ENCODE measurements around the gene ACOX2.
A peak's percentile ranks its signal among the peaks of the same experiment; 100 is the strongest.

DNA sequence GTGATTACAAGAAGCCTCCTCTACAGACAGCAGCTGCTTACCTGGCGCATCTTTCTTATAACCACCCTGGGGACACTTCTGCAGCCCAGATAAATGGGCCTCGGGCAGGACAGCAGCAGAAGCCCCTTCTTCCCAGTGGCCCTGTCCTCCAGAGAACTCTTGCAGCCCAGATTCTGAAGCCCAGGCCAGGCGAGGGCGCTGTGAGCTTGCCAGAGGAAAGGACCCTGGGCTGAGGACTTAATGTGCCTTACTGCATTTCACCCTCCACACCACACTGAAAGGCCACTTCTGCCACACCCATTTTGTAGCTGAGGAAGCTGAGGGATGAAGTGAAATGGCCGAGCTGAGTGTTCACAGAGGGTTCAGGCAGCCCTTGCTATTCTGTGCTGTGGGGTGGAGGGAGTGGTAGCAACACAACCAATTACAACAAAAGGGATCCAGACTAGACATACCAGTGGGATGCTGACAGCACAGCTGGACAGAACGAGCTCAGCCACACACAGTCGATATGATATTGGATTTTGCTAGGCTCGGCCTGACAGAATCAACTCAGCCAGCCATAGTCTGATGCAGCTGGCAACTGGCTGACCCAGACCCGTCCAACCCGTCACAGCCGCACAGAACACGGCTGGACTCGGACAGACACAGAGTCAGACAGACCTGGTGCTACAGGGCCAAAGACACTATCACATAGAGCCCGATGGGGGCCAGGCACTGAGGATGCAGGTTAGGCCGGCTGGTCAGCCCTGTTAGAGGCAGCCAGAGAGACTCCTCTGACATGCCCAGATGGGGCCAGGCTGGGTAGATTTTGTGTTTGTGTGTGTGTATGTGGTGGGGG lies 7.3 kb downstream of the ACOX2 start:
- TF ChIP-seq, protein P1, sequence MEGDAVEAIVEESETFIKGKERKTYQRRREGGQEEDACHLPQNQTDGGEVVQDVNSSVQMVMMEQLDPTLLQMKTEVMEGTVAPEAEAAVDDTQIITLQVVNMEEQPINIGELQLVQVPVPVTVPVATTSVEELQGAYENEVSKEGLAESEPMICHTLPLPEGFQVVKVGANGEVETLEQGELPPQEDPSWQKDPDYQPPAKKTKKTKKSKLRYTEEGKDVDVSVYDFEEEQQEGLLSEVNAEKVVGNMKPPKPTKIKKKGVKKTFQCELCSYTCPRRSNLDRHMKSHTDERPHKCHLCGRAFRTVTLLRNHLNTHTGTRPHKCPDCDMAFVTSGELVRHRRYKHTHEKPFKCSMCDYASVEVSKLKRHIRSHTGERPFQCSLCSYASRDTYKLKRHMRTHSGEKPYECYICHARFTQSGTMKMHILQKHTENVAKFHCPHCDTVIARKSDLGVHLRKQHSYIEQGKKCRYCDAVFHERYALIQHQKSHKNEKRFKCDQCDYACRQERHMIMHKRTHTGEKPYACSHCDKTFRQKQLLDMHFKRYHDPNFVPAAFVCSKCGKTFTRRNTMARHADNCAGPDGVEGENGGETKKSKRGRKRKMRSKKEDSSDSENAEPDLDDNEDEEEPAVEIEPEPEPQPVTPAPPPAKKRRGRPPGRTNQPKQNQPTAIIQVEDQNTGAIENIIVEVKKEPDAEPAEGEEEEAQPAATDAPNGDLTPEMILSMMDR (IDR thresholded peaks at IDR 0.05; ENCODE audit: low read depth, low read length, missing input control), result no peak
- TF ChIP-seq SP1 (IDR thresholded peaks at IDR 0.05) (no peak), TAF1 (conservative IDR thresholded peaks at IDR 0.05) (no peak), YY1 (IDR thresholded peaks at IDR 0.05) (no peak), GABPA (IDR thresholded peaks at IDR 0.05 in 1 of 2, conservative IDR thresholded peaks at IDR 0.05 in 1 of 2) (no peak), RAD21 (IDR thresholded peaks at IDR 0.05) (peak; percentile 22 to 32), EGR1 (IDR thresholded peaks at IDR 0.05; ENCODE audit: low read depth in 2 of 2) (no peak), FOXA2 (IDR thresholded peaks at IDR 0.05) (no peak), FOXA1 (IDR thresholded peaks at IDR 0.05) (no peak), JUND (IDR thresholded peaks at IDR 0.05) (no peak), NR2F2 (IDR thresholded peaks at IDR 0.05) (no peak)
- TF ChIP-seq, protein P2, sequence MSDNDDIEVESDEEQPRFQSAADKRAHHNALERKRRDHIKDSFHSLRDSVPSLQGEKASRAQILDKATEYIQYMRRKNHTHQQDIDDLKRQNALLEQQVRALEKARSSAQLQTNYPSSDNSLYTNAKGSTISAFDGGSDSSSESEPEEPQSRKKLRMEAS (IDR thresholded peaks at IDR 0.05), result no peak
- TF ChIP-seq, protein P3, sequence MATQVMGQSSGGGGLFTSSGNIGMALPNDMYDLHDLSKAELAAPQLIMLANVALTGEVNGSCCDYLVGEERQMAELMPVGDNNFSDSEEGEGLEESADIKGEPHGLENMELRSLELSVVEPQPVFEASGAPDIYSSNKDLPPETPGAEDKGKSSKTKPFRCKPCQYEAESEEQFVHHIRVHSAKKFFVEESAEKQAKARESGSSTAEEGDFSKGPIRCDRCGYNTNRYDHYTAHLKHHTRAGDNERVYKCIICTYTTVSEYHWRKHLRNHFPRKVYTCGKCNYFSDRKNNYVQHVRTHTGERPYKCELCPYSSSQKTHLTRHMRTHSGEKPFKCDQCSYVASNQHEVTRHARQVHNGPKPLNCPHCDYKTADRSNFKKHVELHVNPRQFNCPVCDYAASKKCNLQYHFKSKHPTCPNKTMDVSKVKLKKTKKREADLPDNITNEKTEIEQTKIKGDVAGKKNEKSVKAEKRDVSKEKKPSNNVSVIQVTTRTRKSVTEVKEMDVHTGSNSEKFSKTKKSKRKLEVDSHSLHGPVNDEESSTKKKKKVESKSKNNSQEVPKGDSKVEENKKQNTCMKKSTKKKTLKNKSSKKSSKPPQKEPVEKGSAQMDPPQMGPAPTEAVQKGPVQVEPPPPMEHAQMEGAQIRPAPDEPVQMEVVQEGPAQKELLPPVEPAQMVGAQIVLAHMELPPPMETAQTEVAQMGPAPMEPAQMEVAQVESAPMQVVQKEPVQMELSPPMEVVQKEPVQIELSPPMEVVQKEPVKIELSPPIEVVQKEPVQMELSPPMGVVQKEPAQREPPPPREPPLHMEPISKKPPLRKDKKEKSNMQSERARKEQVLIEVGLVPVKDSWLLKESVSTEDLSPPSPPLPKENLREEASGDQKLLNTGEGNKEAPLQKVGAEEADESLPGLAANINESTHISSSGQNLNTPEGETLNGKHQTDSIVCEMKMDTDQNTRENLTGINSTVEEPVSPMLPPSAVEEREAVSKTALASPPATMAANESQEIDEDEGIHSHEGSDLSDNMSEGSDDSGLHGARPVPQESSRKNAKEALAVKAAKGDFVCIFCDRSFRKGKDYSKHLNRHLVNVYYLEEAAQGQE (IDR thresholded peaks at IDR 0.05), result no peak
